Measurements from ENCODE around the gene RPL23.

GRCh38 chr17:38844261-38844757 lies 9.2 kb downstream of the RPL23 start:
- no peak for TF ChIP-seq CTCF (IDR thresholded peaks at IDR 0.05)
- TF ChIP-seq POLR2A (IDR thresholded peaks at IDR 0.05) = no peak
